Measurements from ENCODE around the gene MBD4.
A peak's percentile ranks its signal among the peaks of the same experiment; 100 is the strongest.
"Not testable (repeated sequence)": the region's sequence is repeated elsewhere in the genome, so short reads cannot be mapped to it uniquely, and the experiment has no call there.

The MBD4 gene

DNA sequence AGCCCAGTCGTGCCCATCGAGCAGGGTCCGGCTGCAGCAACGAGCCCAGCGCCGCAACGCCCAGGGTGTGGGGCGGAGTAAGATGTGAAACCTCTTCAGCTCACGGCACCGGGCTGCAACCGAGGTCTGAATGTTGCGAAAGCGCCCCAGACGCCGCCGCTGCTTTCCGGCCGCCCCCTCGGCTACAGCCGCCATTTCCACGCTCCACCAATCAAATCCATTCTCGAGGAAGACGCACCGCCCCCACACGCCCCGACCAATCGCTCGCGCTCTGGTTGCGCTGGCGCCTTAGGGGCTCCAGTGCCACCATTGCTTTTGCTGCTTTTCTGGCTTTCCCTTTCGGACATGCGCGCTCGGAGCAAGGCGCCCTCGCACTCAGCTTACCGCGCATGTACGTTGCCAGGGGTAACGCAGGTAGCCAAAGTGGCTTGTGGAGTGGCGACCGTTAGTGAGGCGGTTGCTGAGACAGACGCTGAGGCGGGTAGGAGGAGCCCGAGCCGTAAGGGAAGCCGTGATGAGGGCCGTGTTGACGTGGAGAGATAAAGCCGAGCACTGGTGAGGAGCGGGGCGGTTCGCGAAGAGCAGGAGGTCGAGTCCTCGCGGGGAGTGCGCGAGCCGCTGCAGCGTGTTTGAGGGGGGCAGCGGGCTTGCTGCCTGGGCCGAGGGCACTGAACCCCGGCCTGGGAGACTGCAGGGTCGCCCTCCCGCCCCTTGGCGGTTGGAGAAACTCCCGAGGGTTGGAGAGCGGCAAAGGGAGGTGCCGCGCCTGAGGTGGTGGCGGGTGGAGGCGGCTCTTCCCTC lies at the start of gene MBD4, which contains the start of gene IFT122:
Gene MBD4, minus strand, starts transcription at position 132 of the 801 bp plus-strand sequence. Its CDS starts 115 bp downstream, at position 17.
Gene IFT122, plus strand, starts transcription at position 408 of the 801 bp plus-strand sequence. Its CDS starts 107 bp downstream, at position 515.
- TF ChIP-seq ZFP3 (CRISPR knock-in tag; IDR thresholded peaks at IDR 0.05) = 0 out of 2 replicates have a peak, but pooled peaks have one; percentile 21
- TF ChIP-seq BACH2 (CRISPR knock-in tag; IDR thresholded peaks at IDR 0.05; ENCODE audit: borderline replicate concordance) = no peak
- TF ChIP-seq ZNF565 (CRISPR knock-in tag; conservative IDR thresholded peaks at IDR 0.05; ENCODE audit: low read depth) = no peak
- TF ChIP-seq PPARA (CRISPR knock-in tag; IDR thresholded peaks at IDR 0.05; ENCODE audit: borderline replicate concordance) = no peak
- TF ChIP-seq ZNF70 (CRISPR knock-in tag; IDR thresholded peaks at IDR 0.05) = no peak
- 0 out of 2 replicates have a peak, but pooled peaks have one; percentile 39 for TF ChIP-seq SNAI2 (CRISPR knock-in tag; IDR thresholded peaks at IDR 0.05)
- no peak for TF ChIP-seq ESRRG (CRISPR knock-in tag; IDR thresholded peaks at IDR 0.05)
- TF ChIP-seq TSHZ2 (CRISPR knock-in tag; IDR thresholded peaks at IDR 0.05) = no peak
- TF ChIP-seq GLIS3 (CRISPR knock-in tag; IDR thresholded peaks at IDR 0.05) = no peak
- ATAC-seq = peak; percentile 92

GRCh38 chr3:129489258-129489657 lies 49.5 kb upstream of the MBD4 start:
- not testable (repeated sequence) for ATAC-seq

- not testable (repeated sequence) for ATAC-seq
Measured at GRCh38 chr3:129487868-129488335, 48.2 kb upstream of the MBD4 start.

DNA sequence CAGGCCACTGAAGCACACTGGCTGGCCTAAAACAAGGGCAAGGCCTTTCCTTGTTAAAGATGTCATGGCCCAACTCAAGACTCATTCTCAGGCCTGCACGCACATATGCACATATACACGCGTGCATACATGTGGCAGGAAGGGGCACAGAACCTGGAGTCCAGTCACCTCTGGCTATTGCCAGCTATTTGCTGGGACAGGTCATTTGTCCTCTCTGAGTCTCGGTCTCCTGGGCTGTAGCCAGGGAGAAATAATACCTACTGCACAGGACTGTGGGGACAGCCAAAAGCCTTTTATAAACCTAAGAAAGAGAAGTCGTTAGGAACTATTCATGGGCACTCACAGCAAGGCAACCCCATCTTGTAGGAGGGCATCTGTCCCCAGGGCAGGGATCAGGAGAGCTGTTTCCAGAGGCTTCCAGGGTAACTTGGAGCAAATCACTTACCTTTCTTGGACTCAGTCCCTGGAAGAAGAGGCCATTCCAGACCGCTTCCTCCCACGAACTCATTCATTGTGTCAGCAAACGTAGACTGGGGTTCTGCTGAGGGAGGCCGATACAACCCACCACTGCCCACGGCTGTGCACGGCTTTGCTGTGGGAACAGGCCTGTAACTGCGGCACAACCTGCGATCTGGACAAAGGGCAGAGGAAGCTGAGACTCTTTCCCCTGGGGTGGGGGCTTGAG lies 47.6 kb upstream of the MBD4 start:
- TF ChIP-seq RARB (CRISPR knock-in tag; IDR thresholded peaks at IDR 0.05) (no peak), ESRRG (CRISPR knock-in tag; IDR thresholded peaks at IDR 0.05) (no peak), CSDC2 (CRISPR knock-in tag; IDR thresholded peaks at IDR 0.05) (no peak), ARNTL (CRISPR knock-in tag; IDR thresholded peaks at IDR 0.05; ENCODE audit: borderline replicate concordance, low read depth) (no peak), ZNF70 (CRISPR knock-in tag; IDR thresholded peaks at IDR 0.05) (no peak), PATZ1 (CRISPR knock-in tag; IDR thresholded peaks at IDR 0.05; ENCODE audit: borderline replicate concordance) (no peak), ISL1 (CRISPR knock-in tag; IDR thresholded peaks at IDR 0.05) (no peak), TCF4 (CRISPR knock-in tag; IDR thresholded peaks at IDR 0.05; ENCODE audit: borderline replicate concordance) (no peak), SNAI2 (CRISPR knock-in tag; IDR thresholded peaks at IDR 0.05) (no peak), GLIS3 (CRISPR knock-in tag; IDR thresholded peaks at IDR 0.05) (no peak)
- no peak for ATAC-seq

DNA sequence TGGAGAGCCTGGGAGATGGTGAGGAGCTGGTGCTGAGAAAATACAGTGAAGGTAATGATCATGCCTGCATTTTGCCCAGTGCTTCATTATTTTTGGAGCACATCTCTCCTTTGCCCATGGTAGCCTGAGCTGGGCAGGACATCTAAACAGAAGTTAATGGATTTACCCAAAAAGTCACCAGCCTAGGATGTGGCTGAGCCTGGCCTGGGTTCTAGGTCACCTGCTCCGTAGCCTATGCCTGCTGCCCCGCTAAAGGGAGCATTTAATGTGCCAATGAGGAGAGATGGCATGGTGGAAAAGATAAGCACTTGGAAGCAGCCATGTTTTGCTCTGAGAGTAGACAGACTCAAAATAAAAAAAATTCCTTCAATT lies 46.9 kb upstream of the MBD4 start:
- no peak for ATAC-seq
- no peak for TF ChIP-seq ZC3H10 (CRISPR knock-in tag; IDR thresholded peaks at IDR 0.05)
- no peak for TF ChIP-seq SNAI2 (CRISPR knock-in tag; IDR thresholded peaks at IDR 0.05)
- TF ChIP-seq ZNF565 (CRISPR knock-in tag; conservative IDR thresholded peaks at IDR 0.05; ENCODE audit: low read depth) = no peak
- no peak for TF ChIP-seq TCF4 (CRISPR knock-in tag; IDR thresholded peaks at IDR 0.05; ENCODE audit: borderline replicate concordance)
- TF ChIP-seq PATZ1 (CRISPR knock-in tag; IDR thresholded peaks at IDR 0.05; ENCODE audit: borderline replicate concordance) = no peak
- no peak for TF ChIP-seq ARNTL (CRISPR knock-in tag; IDR thresholded peaks at IDR 0.05; ENCODE audit: borderline replicate concordance, low read depth)
- TF ChIP-seq, protein P1, sequence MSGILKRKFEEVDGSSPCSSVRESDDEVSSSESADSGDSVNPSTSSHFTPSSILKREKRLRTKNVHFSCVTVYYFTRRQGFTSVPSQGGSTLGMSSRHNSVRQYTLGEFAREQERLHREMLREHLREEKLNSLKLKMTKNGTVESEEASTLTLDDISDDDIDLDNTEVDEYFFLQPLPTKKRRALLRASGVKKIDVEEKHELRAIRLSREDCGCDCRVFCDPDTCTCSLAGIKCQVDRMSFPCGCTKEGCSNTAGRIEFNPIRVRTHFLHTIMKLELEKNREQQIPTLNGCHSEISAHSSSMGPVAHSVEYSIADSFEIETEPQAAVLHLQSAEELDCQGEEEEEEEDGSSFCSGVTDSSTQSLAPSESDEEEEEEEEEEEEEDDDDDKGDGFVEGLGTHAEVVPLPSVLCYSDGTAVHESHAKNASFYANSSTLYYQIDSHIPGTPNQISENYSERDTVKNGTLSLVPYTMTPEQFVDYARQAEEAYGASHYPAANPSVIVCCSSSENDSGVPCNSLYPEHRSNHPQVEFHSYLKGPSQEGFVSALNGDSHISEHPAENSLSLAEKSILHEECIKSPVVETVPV (CRISPR knock-in tag; IDR thresholded peaks at IDR 0.05) = no peak
- TF ChIP-seq GLIS3 (CRISPR knock-in tag; IDR thresholded peaks at IDR 0.05) = no peak
- no peak for TF ChIP-seq RARB (CRISPR knock-in tag; IDR thresholded peaks at IDR 0.05)
- TF ChIP-seq PPARA (CRISPR knock-in tag; IDR thresholded peaks at IDR 0.05; ENCODE audit: borderline replicate concordance) = no peak
- no peak for TF ChIP-seq TSHZ2 (CRISPR knock-in tag; IDR thresholded peaks at IDR 0.05)
- no peak for TF ChIP-seq TOX (CRISPR knock-in tag; IDR thresholded peaks at IDR 0.05; ENCODE audit: borderline replicate concordance)
- no peak for TF ChIP-seq ESRRG (CRISPR knock-in tag; IDR thresholded peaks at IDR 0.05)
- TF ChIP-seq ISL1 (CRISPR knock-in tag; IDR thresholded peaks at IDR 0.05) = no peak
- no peak for TF ChIP-seq CSDC2 (CRISPR knock-in tag; IDR thresholded peaks at IDR 0.05)
- no peak for TF ChIP-seq ZFP30 (CRISPR knock-in tag; IDR thresholded peaks at IDR 0.05)
- TF ChIP-seq BACH2 (CRISPR knock-in tag; IDR thresholded peaks at IDR 0.05; ENCODE audit: borderline replicate concordance) = no peak
- TF ChIP-seq ZFP3 (CRISPR knock-in tag; IDR thresholded peaks at IDR 0.05) = no peak
